Thyroid gland (tissue), 4 donors: ENCODE results near the gene ETV3. TPM values are rescaled to one million over a fixed set of nuclear protein-coding genes. Genes with fewer than 3 reads are reported as not detected.
"Not testable (repeated sequence)": the region's sequence is repeated elsewhere in the genome, so short reads cannot be mapped to it uniquely, and the experiment has no call there.

Experiments
- DNase-seq, 2 donors: peaks; one replicate each; pipeline ENCODE4 v3.0.0-alpha.2; 2019
- H3K27ac ChIP-seq, 3 donors: fragments of 200-600 bp; sonication (generic); 1 replicate in 2 of 3; 2 replicates in 1 of 3; pipeline ENCODE4 v1.5.1; 2016 to 2019; ENCODE audit warnings: mild to moderate bottlenecking in 1 of 3, moderate library complexity in 1 of 3
- H3K27me3 ChIP-seq: fragments of 200-600 bp; sonication (generic); one replicate; pipeline ENCODE4 v1.5.1; 2019
- H3K36me3 ChIP-seq, 2 donors: fragments of 200-600 bp; sonication (generic); one replicate each; pipeline ENCODE4 v1.5.1; 2016 to 2019
- H3K4me1 ChIP-seq, 2 donors: fragments of 200-600 bp; sonication (generic); one replicate each; pipeline ENCODE4 v1.5.1; 2017 to 2019
- H3K4me3 ChIP-seq, 3 donors: fragments of 200-600 bp; sonication (generic); replicated peaks in 1 of 3; 1 replicate in 2 of 3; 2 replicates in 1 of 3; pipeline ENCODE4 v1.5.1; 2016; ENCODE audit warnings: mild to moderate bottlenecking in 1 of 3
- H3K9me3 ChIP-seq: fragments of 200-600 bp; sonication (generic); one replicate; pipeline ENCODE4 v1.5.1; 2017
- CTCF ChIP-seq, 6 experiments: fragments of 200-600 bp in 3 of 6; fragments of 450-650 bp in 3 of 6; sonication (generic) in 3 of 6; IDR thresholded peaks; one replicate each; pipeline ENCODE4 v1.5.1; 2016 to 2019; ENCODE audit warnings: antibody characterized with exemption in 6 of 6, mild to moderate bottlenecking in 2 of 6, inconsistent platforms in 1 of 6, moderate library complexity in 1 of 6
- POLR2A ChIP-seq, 2 donors: fragments of 450-650 bp; IDR thresholded peaks; one replicate each; pipeline ENCODE4 v1.6.1; 2017; ENCODE audit warnings: antibody characterized with exemption in 2 of 2, mild to moderate bottlenecking in 2 of 2, moderate library complexity in 1 of 2
- WGBS, 2 donors: methylation state at CpG; one replicate each; pipeline ENCODE4 v1.1.5; 2017; 5-methylcytosine and 5-hydroxymethylcytosine counted together
- intact Hi-C: fragments of 100-400 bp; cut with DNase I; formaldehyde crosslinking; loops from one replicate; pipeline ENCODE4 v1.15.1; 2023
- total RNA-seq, 4 donors: library from RNA; depleted of rRNA; stranded (reverse); fragments of >200 nt; gene quantifications; one replicate each; pipeline ENCODE4 v1.2.3, GENCODE V29; 2016

ETV3 gene
- total RNA-seq, 4 donors from 2014 or later: 15.7 to 24.3 (median 16.0) TPM

GRCh38 chr1:157105298-157105987 lies 32.8 kb downstream of the ETV3 start:
- 58 to 66% methylated on average over 14 of the region's 14 CpGs for WGBS, 2 donors
- H3K4me1 ChIP-seq: no peaks in the 10 kb centered on the region
- H3K9me3 ChIP-seq: no peaks in the 10 kb centered on the region
- TF ChIP-seq POLR2A (IDR thresholded peaks at IDR 0.05) (no peak), CTCF (IDR thresholded peaks at IDR 0.05) (no peak)
- DNase-seq: no peak
- peaks cover 4% of the 10 kb centered on the region for H3K27me3 ChIP-seq
- no peak overlapping the region for H3K4me3 ChIP-seq
- H3K27ac ChIP-seq: no peak overlapping the region
- H3K36me3 ChIP-seq: no peaks in the 10 kb centered on the region
- intact Hi-C loops: no loop called here

GRCh38 chr1:157104598-157105293 lies 33.4 kb downstream of the ETV3 start:
- no peak for DNase-seq
- Histone ChIP-seq H3K27ac (no peak overlapping the region), H3K9me3 (no peaks in the 10 kb centered on the region), H3K4me3 (no peak overlapping the region), H3K4me1 (no peaks in the 10 kb centered on the region), H3K27me3 (peaks cover 4% of the 10 kb centered on the region), H3K36me3 (no peaks in the 10 kb centered on the region)
- intact Hi-C loops: no loop called here
- TF ChIP-seq CTCF (IDR thresholded peaks at IDR 0.05) (no peak), POLR2A (IDR thresholded peaks at IDR 0.05) (no peak)
- 77 to 82% methylated on average over 6 of the region's 6 CpGs for WGBS, 2 donors

GRCh38 chr1:157103268-157103667 lies 34.9 kb downstream of the ETV3 start:
- no peak overlapping the region for H3K27ac ChIP-seq
- WGBS, 2 donors: 53 to 69% methylated on average over 5 of the region's 5 CpGs
- H3K9me3 ChIP-seq: no peaks in the 10 kb centered on the region
- no peak overlapping the region for H3K4me3 ChIP-seq
- H3K4me1 ChIP-seq: no peaks in the 10 kb centered on the region
- intact Hi-C loops: no loop called here
- H3K36me3 ChIP-seq: no peaks in the 10 kb centered on the region
- TF ChIP-seq POLR2A (IDR thresholded peaks at IDR 0.05): no peak
- no peak for TF ChIP-seq CTCF (IDR thresholded peaks at IDR 0.05)
- H3K27me3 ChIP-seq: peaks cover 4% of the 10 kb centered on the region
- no peak for DNase-seq

GRCh38 chr1:157101149-157101548 lies 37.0 kb downstream of the ETV3 start:
- Histone ChIP-seq H3K27ac (no peak overlapping the region), H3K27me3 (no peaks in the 10 kb centered on the region), H3K4me1 (no peaks in the 10 kb centered on the region), H3K36me3 (no peaks in the 10 kb centered on the region), H3K4me3 (no peak overlapping the region), H3K9me3 (no peaks in the 10 kb centered on the region)
- WGBS, 2 donors: 91 to 92% methylated on average over 4 of the region's 4 CpGs
- DNase-seq: no peak
- TF ChIP-seq POLR2A (IDR thresholded peaks at IDR 0.05) (no peak), CTCF (IDR thresholded peaks at IDR 0.05) (no peak)
- intact Hi-C loops: no loop called here

GRCh38 chr1:157099633-157100009 lies 38.6 kb downstream of the ETV3 start, which contains the start of gene ETV3L:
ETV3L (minus strand) TSS chr1:157099808; CDS start chr1:157099523, 285 bp downstream.
- Histone ChIP-seq H3K27ac (no peak within 1 kb of the TSS), H3K4me1 (no peaks in the 10 kb centered on the region), H3K4me3 (no peak within 1 kb of the TSS), H3K27me3 (no peaks in the 10 kb centered on the region), H3K36me3 (no peaks in the 10 kb centered on the region), H3K9me3 (no peaks in the 10 kb centered on the region)
- no peak for TF ChIP-seq CTCF (IDR thresholded peaks at IDR 0.05)
- TF ChIP-seq POLR2A (IDR thresholded peaks at IDR 0.05): no peak
- WGBS, 2 donors: 58 to 68% methylated on average over 3 of the region's 3 CpGs
- no peak for DNase-seq
- intact Hi-C loops: loop anchor here (10.0 kb wide), 1 partner anchor 395 kb away; no protein-coding TSS in a partner anchor

- DNase-seq: not testable (repeated sequence)
- 80 to 81% methylated on average over 12 to 16 of the region's 17 CpGs for WGBS, 2 donors
These were observed 39.1 kb downstream of the ETV3 start for GRCh38 chr1:157098987-157099632.

More at GRCh38 chr1:157098987-157099632, 39.1 kb downstream of the ETV3 start:
- H3K9me3 ChIP-seq, H3K27ac ChIP-seq, H3K4me1 ChIP-seq, H3K36me3 ChIP-seq, H3K27me3 ChIP-seq, H3K4me3 ChIP-seq: not testable (repeated sequence)
- intact Hi-C loops: loop anchor here (10.0 kb wide), 1 partner anchor 396 kb away; no protein-coding TSS in a partner anchor
